BLaER1 (cell line): ENCODE data around the gene RPS8.
A peak's percentile ranks its signal among the peaks of the same experiment; 100 is the strongest.
"Not testable (repeated sequence)": the region's sequence is repeated elsewhere in the genome, so short reads cannot be mapped to it uniquely, and the experiment has no call there.

Experiments
- H3K27ac ChIP-seq: shearing (Covaris generic); formaldehyde crosslinking; 2 replicates; pipeline ENCODE4 v1.8.1; 2022
- H3K27me3 ChIP-seq: shearing (Covaris generic); formaldehyde crosslinking; 2 replicates; pipeline ENCODE4 v1.8.1; 2022
- H3K36me3 ChIP-seq: shearing (Covaris generic); formaldehyde crosslinking; 2 replicates; pipeline ENCODE4 v1.8.1; 2022
- H3K4me1 ChIP-seq: shearing (Covaris generic); formaldehyde crosslinking; 2 replicates; pipeline ENCODE4 v1.8.1; 2022
- H3K4me2 ChIP-seq: shearing (Covaris generic); formaldehyde crosslinking; 2 replicates; pipeline ENCODE4 v1.8.1; 2022
- H3K4me3 ChIP-seq: shearing (Covaris generic); formaldehyde crosslinking; 2 replicates; pipeline ENCODE4 v1.8.1; 2022
- H3K9ac ChIP-seq: shearing (Covaris generic); formaldehyde crosslinking; 2 replicates; pipeline ENCODE4 v1.8.1; 2022
- H3K9me3 ChIP-seq: shearing (Covaris generic); formaldehyde crosslinking; 2 replicates; pipeline ENCODE4 v1.8.1; 2022
- H4K20me1 ChIP-seq: shearing (Covaris generic); formaldehyde crosslinking; 2 replicates; pipeline ENCODE4 v1.8.1; 2022
- Cebpa-rat ChIP-seq: shearing (Covaris generic); IDR thresholded peaks from 2 replicates; pipeline ENCODE4 v1.8.1; 2022

RPS8 gene

GRCh38 chr1:44817771-44818495 lies 42.6 kb downstream of the RPS8 start:
- Histone ChIP-seq H3K27ac (peak overlapping the region; percentile 99; the same call in 1 of the 2 replicates), H3K4me1 (peaks cover 49% of the 10 kb centered on the region), H4K20me1 (no peaks in the 10 kb centered on the region), H3K27me3 (no peaks in the 10 kb centered on the region), H3K36me3 (no peaks in the 10 kb centered on the region), H3K9ac (0 out of 2 replicates have a peak overlapping the region, but pooled peaks have one; percentile 97), H3K9me3 (no peaks in the 10 kb centered on the region), H3K4me3 (0 out of 2 replicates have a peak overlapping the region, but pooled peaks have one; percentile 66), H3K4me2 (peak overlapping the region; percentile 98)
- TF ChIP-seq Cebpa-rat: no peak

- H3K4me1 ChIP-seq: peaks cover 38% of the 10 kb centered on the region
These were observed 43.9 kb downstream of the RPS8 start for GRCh38 chr1:44819196-44819607.

GRCh38 chr1:44819608-44820327 lies 44.4 kb downstream of the RPS8 start:
- Histone ChIP-seq H3K4me2 (peak overlapping the region; percentile 98), H3K4me1 (peaks cover 33% of the 10 kb centered on the region), H3K4me3 (peak overlapping the region; percentile 66), H3K9me3 (no peaks in the 10 kb centered on the region), H3K36me3 (no peaks in the 10 kb centered on the region), H4K20me1 (no peaks in the 10 kb centered on the region), H3K27me3 (no peaks in the 10 kb centered on the region), H3K9ac (peak overlapping the region; percentile 97), H3K27ac (peak overlapping the region; percentile 99)
- no peak for TF ChIP-seq Cebpa-rat

More at GRCh38 chr1:44819196-44819607, 43.9 kb downstream of the RPS8 start:
- Histone ChIP-seq H3K27me3 (no peaks in the 10 kb centered on the region), H3K9ac (peak overlapping the region; percentile 97), H3K4me3 (peak overlapping the region; percentile 66), H3K36me3 (no peaks in the 10 kb centered on the region), H3K27ac (peak overlapping the region; percentile 99), H4K20me1 (no peaks in the 10 kb centered on the region), H3K9me3 (no peaks in the 10 kb centered on the region), H3K4me2 (peak overlapping the region; percentile 98)
- no peak for TF ChIP-seq Cebpa-rat

- Histone ChIP-seq H3K36me3 (no peaks in the 10 kb centered on the region), H4K20me1 (no peaks in the 10 kb centered on the region), H3K4me2 (peak overlapping the region; percentile 98), H3K27ac (peak overlapping the region; percentile 99), H3K27me3 (no peaks in the 10 kb centered on the region), H3K9me3 (no peaks in the 10 kb centered on the region), H3K4me1 (peaks cover 29% of the 10 kb centered on the region), H3K9ac (peak overlapping the region; percentile 97), H3K4me3 (peak overlapping the region; percentile 66)
- TF ChIP-seq Cebpa-rat: no peak
These were observed 45.2 kb downstream of the RPS8 start for GRCh38 chr1:44820328-44821239.

GRCh38 chr1:44821240-44821715 lies 45.9 kb downstream of the RPS8 start:
- H3K4me1 ChIP-seq: peaks cover 29% of the 10 kb centered on the region
- peak overlapping the region; percentile 98 for H3K4me2 ChIP-seq
- no peaks in the 10 kb centered on the region for H3K9me3 ChIP-seq
- no peak overlapping the region for H3K27ac ChIP-seq
- H3K4me3 ChIP-seq: no peak overlapping the region
- no peaks in the 10 kb centered on the region for H3K27me3 ChIP-seq
- no peaks in the 10 kb centered on the region for H3K36me3 ChIP-seq
- H3K9ac ChIP-seq: 0 out of 2 replicates have a peak overlapping the region, but pooled peaks have one; percentile 25
- no peaks in the 10 kb centered on the region for H4K20me1 ChIP-seq
- TF ChIP-seq Cebpa-rat: no peak

GRCh38 chr1:44822131-44822701 lies 46.9 kb downstream of the RPS8 start:
- Histone ChIP-seq H3K36me3 (no peaks in the 10 kb centered on the region), H3K27ac (no peak overlapping the region), H3K9me3 (no peaks in the 10 kb centered on the region), H3K4me1 (peaks cover 29% of the 10 kb centered on the region), H4K20me1 (no peaks in the 10 kb centered on the region), H3K9ac (no peak overlapping the region), H3K4me3 (no peak overlapping the region), H3K4me2 (no peak overlapping the region), H3K27me3 (no peaks in the 10 kb centered on the region)
- no peak for TF ChIP-seq Cebpa-rat

- no peak for TF ChIP-seq Cebpa-rat
- no peak overlapping the region for H3K4me3 ChIP-seq
- peaks cover 26% of the 10 kb centered on the region for H3K4me1 ChIP-seq
- H3K36me3 ChIP-seq: no peaks in the 10 kb centered on the region
- no peaks in the 10 kb centered on the region for H3K27me3 ChIP-seq
- no peak overlapping the region for H3K4me2 ChIP-seq
- no peak overlapping the region for H3K9ac ChIP-seq
- no peaks in the 10 kb centered on the region for H4K20me1 ChIP-seq
- no peak overlapping the region for H3K27ac ChIP-seq
- no peaks in the 10 kb centered on the region for H3K9me3 ChIP-seq
These were observed 47.7 kb downstream of the RPS8 start for GRCh38 chr1:44822981-44823451.

GRCh38 chr1:44824392-44824791 lies 49.1 kb downstream of the RPS8 start:
- not testable (repeated sequence) for H3K4me2 ChIP-seq, H4K20me1 ChIP-seq, H3K27ac ChIP-seq, H3K9me3 ChIP-seq, H3K36me3 ChIP-seq, H3K27me3 ChIP-seq, H3K4me3 ChIP-seq, H3K9ac ChIP-seq
- H3K4me1 ChIP-seq: peaks cover 14% of the 10 kb centered on the region
